LNCAP (cell line): Measurements from ENCODE around the gene SEMA5B.

ENCODE experiments used
- CTCF ChIP-seq: fragments of 450-650 bp; IDR thresholded peaks from 2 replicates; pipeline ENCODE4 v1.5.1; 2017; ENCODE audit warnings: mild to moderate bottlenecking

The SEMA5B gene

GRCh38 chr3:123006609-123007008, 21.0 kb downstream of the SEMA5B start:
- no peak for TF ChIP-seq CTCF

GRCh38 chr3:123005291-123005690, 22.3 kb downstream of the SEMA5B start:
- no peak for TF ChIP-seq CTCF

GRCh38 chr3:123004201-123004918, 23.2 kb downstream of the SEMA5B start:
- TF ChIP-seq CTCF: no peak

- TF ChIP-seq CTCF: no peak
Observed at GRCh38 chr3:123002749-123003497, 24.6 kb downstream of the SEMA5B start.

- TF ChIP-seq CTCF: no peak
Observed at GRCh38 chr3:123002100-123002748, 25.3 kb downstream of the SEMA5B start.

GRCh38 chr3:122998856-122999255, 28.7 kb downstream of the SEMA5B start:
- TF ChIP-seq CTCF: no peak

- no peak for TF ChIP-seq CTCF
Observed at GRCh38 chr3:122998206-122998605, 29.4 kb downstream of the SEMA5B start.
